GM23338 (cell line): ENCODE measurements around the gene ARHGAP28. TPM values are rescaled to one million over a fixed set of nuclear protein-coding genes. Genes with fewer than 3 reads are reported as not detected.

Experiments used
- ATAC-seq: fragments of 200-7000 bp; cut with Tn5 transposase; 3 replicates; pipeline ENCODE4 v1.9.1; 2020
- DNase-seq: peaks from one replicate; pipeline ENCODE4 v3.0.0-alpha.2; 2015; ENCODE audit warnings: low spot score
- H2AFZ ChIP-seq: fragments of 200-600 bp; sonication (generic); 2 replicates; pipeline ENCODE4 v1.8.0; 2016; ENCODE audit warnings: antibody characterized with exemption, mild to moderate bottlenecking, moderate library complexity
- H3F3A ChIP-seq: fragments of 200-600 bp; sonication (generic); replicated peaks from 2 replicates; pipeline ENCODE4 v1.8.0; 2017; ENCODE audit warnings: antibody characterized with exemption, mixed run types, low read depth
- H3K27ac ChIP-seq: fragments of 200-600 bp; sonication (generic); 2 replicates; pipeline ENCODE4 v1.6.1; 2016; ENCODE audit warnings: low read depth
- H3K27me3 ChIP-seq: fragments of 200-600 bp; sonication (generic); 2 replicates; pipeline ENCODE4 v1.8.0; 2016; ENCODE audit warnings: mild to moderate bottlenecking, mixed run types, moderate library complexity; ENCODE audit not compliant: insufficient read depth
- H3K36me3 ChIP-seq: fragments of 200-600 bp; sonication (generic); 2 replicates; pipeline ENCODE4 v1.8.0; 2016; ENCODE audit warnings: mild to moderate bottlenecking; ENCODE audit not compliant: insufficient read depth
- H3K4me1 ChIP-seq: fragments of 200-600 bp; sonication (generic); 2 replicates; pipeline ENCODE4 v1.8.0; 2016; ENCODE audit warnings: mild to moderate bottlenecking, moderate library complexity; ENCODE audit not compliant: insufficient read depth
- H3K4me2 ChIP-seq: fragments of 200-600 bp; sonication (generic); 2 replicates; pipeline ENCODE4 v1.7.1; 2017; ENCODE audit warnings: mixed run types
- H3K4me3 ChIP-seq: fragments of 200-600 bp; sonication (generic); 2 replicates; pipeline ENCODE4 v1.6.1; 2016; ENCODE audit warnings: mixed run types
- H3K79me2 ChIP-seq: fragments of 200-600 bp; sonication (generic); replicated peaks from 2 replicates; pipeline ENCODE4 v1.8.0; 2017; ENCODE audit warnings: mild to moderate bottlenecking; ENCODE audit not compliant: insufficient read depth
- H3K9me2 ChIP-seq: fragments of 200-600 bp; sonication (generic); 2 replicates; pipeline ENCODE4 v1.8.0; 2017; ENCODE audit not compliant: insufficient read depth
- H4K20me1 ChIP-seq: fragments of 200-600 bp; sonication (generic); replicated peaks from 2 replicates; pipeline ENCODE4 v1.8.0; 2017; ENCODE audit warnings: mild to moderate bottlenecking; ENCODE audit not compliant: insufficient read depth
- H3K27ac Mint-ChIP-seq: 2 replicates; pipeline ENCODE4 v1.8.0; 2020; ENCODE audit warnings: inconsistent platforms, mild to moderate bottlenecking, moderate library complexity, mixed read lengths
- H3K27me3 Mint-ChIP-seq: 3 replicates; pipeline ENCODE4 v1.8.0; 2022; ENCODE audit warnings: low read depth, mild to moderate bottlenecking, moderate library complexity, mixed read lengths, inconsistent platforms; ENCODE audit not compliant: insufficient read depth, poor library complexity
- H3K36me3 Mint-ChIP-seq: 3 replicates; pipeline ENCODE4 v1.8.0; 2021; ENCODE audit warnings: low read depth, mild to moderate bottlenecking, inconsistent platforms, moderate library complexity, mixed read lengths
- H3K4me1 Mint-ChIP-seq: 3 replicates; pipeline ENCODE4 v1.8.0; 2020; ENCODE audit warnings: mild to moderate bottlenecking, inconsistent platforms, mixed read lengths
- H3K4me3 Mint-ChIP-seq: 3 replicates; pipeline ENCODE4 v1.8.0; 2021; ENCODE audit warnings: moderate library complexity, mild to moderate bottlenecking, inconsistent platforms, mixed read lengths
- H3K9me3 Mint-ChIP-seq: 3 replicates; pipeline ENCODE4 v1.8.0; 2020; ENCODE audit warnings: moderate library complexity, mild to moderate bottlenecking, inconsistent platforms, mixed read lengths
- CREB1 ChIP-seq: fragments of 250-450 bp; sonication (Bioruptor Pico); IDR thresholded peaks from 2 replicates; pipeline ENCODE4 v1.5.0; 2020; ENCODE audit warnings: low read depth, mild to moderate bottlenecking, moderate library complexity
- EZH2 ChIP-seq: fragments of 200-600 bp; sonication (generic); IDR thresholded peaks from one replicate; pipeline ENCODE4 v1.8.0; 2017; ENCODE audit warnings: antibody characterized with exemption, mild to moderate bottlenecking, low read depth; ENCODE audit not compliant: unreplicated experiment
- EZH2phosphoT487 ChIP-seq: fragments of 200-600 bp; sonication (generic); IDR thresholded peaks from one replicate; pipeline ENCODE4 v1.8.1; 2018; ENCODE audit warnings: antibody characterized with exemption; ENCODE audit not compliant: unreplicated experiment
- JUNB ChIP-seq: IDR thresholded peaks from one replicate; pipeline ENCODE4 v1.6.1; 2016; ENCODE audit warnings: antibody characterized with exemption; ENCODE audit not compliant: unreplicated experiment
- NANOG ChIP-seq: IDR thresholded peaks from 2 replicates; pipeline ENCODE4 v1.6.1; 2016; ENCODE audit warnings: antibody characterized with exemption, borderline replicate concordance
- POLR2AphosphoS5 ChIP-seq: IDR thresholded peaks from 2 replicates; pipeline ENCODE4 v1.6.1; 2016; ENCODE audit warnings: antibody characterized with exemption, low read depth
- STAT1 ChIP-seq: IDR thresholded peaks from one replicate; pipeline ENCODE4 v1.6.1; 2016; ENCODE audit warnings: antibody characterized with exemption; ENCODE audit not compliant: unreplicated experiment
- ZNF114 ChIP-seq: fragments of 250-450 bp; sonication (Bioruptor Pico); IDR thresholded peaks from 2 replicates; pipeline ENCODE4 v1.5.0; 2020; ENCODE audit warnings: mild to moderate bottlenecking, moderate library complexity
- ZNF331 ChIP-seq: fragments of 250-450 bp; sonication (Bioruptor Pico); IDR thresholded peaks from 2 replicates; pipeline ENCODE4 v1.5.0; 2020; ENCODE audit warnings: low read depth, mild to moderate bottlenecking, moderate library complexity
- polyA plus RNA-seq: library from polyadenylated mRNA; unstranded; fragments of >200 nt; fragmentation: Nextera tagmentation; extraction: Ambion mirVana; gene quantifications from 2 replicates; pipeline ENCODE4 v1.2.1, GENCODE V29; 2016
- total RNA-seq: library from RNA; depleted of rRNA; stranded (reverse); fragments of >200 nt; shearing (Covaris generic); gene quantifications from 2 replicates; pipeline ENCODE4 v1.2.3, GENCODE V29; 2014
- TF ChIP-seq, protein P1 (sequence below), 2 experiments: fragments of 200-600 bp in 1 of 2; sonication (generic) in 1 of 2; conservative IDR thresholded peaks; 2 replicates each; pipeline versions ENCODE4 v1.5.1 to v1.6.1; 2016 to 2017; ENCODE audit warnings: antibody characterized with exemption in 2 of 2, low read depth in 2 of 2, mild to moderate bottlenecking in 2 of 2, moderate library complexity in 1 of 2
- TF ChIP-seq, protein P2 (sequence below): IDR thresholded peaks from 2 replicates; pipeline ENCODE4 v1.6.1; 2016; ENCODE audit warnings: antibody characterized with exemption
- TF ChIP-seq, protein P3 (sequence below): IDR thresholded peaks from one replicate; pipeline ENCODE4 v1.6.1; 2018; ENCODE audit warnings: antibody characterized with exemption; ENCODE audit not compliant: unreplicated experiment
- TF ChIP-seq, protein P4 (sequence below): fragments of 250-450 bp; sonication (Bioruptor Pico); IDR thresholded peaks from 2 replicates; pipeline ENCODE4 v1.5.0; 2020; ENCODE audit warnings: mild to moderate bottlenecking, moderate library complexity

ARHGAP28 gene
- total and polyA plus RNA-seq, 2 experiments from 2014 or later = 2.8 to 9.6 TPM

DNA sequence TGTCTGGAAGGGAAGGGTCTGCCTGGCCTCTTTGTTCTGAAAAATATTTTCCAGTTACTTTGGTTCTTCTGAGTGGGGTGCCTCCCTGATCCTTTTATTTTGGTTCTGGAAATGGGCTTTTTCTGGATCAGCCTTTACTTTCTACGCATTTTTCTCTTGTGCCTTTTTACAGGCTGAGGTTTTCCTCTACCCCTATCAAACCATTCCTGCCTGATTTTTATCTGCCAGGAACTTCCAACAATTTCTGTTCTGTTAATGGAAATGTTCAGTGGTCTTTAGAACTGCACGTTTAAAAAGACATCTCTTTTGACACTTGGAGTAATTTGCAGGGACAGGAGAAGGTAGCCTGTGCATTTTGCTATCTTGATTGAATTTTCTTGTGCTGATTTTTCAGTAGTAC lies 113.8 kb downstream of the ARHGAP28 start:
- no peak overlapping the region for H2AFZ ChIP-seq
- H3K27me3 ChIP-seq = no peaks in the 10 kb centered on the region
- peaks cover 17% of the 10 kb centered on the region for H3K4me1 ChIP-seq
- no peaks in the 10 kb centered on the region for H4K20me1 ChIP-seq
- Mint-ChIP-seq H3K36me3 (no peaks in the 10 kb centered on the region), H3K4me3 (no peak overlapping the region), H3K27ac (no peak overlapping the region), H3K9me3 (no peaks in the 10 kb centered on the region), H3K27me3 (peaks cover 1% of the 10 kb centered on the region), H3K4me1 (peaks cover 8% of the 10 kb centered on the region)
- TF ChIP-seq NANOG (no peak), ZNF114 (CRISPR knock-in tag) (no peak), JUNB (no peak), EZH2phosphoT487 (no peak), POLR2AphosphoS5 (no peak), CREB1 (CRISPR knock-in tag) (no peak), ZNF331 (CRISPR knock-in tag) (no peak), STAT1 (no peak), EZH2 (no peak)
- TF ChIP-seq, protein P1, sequence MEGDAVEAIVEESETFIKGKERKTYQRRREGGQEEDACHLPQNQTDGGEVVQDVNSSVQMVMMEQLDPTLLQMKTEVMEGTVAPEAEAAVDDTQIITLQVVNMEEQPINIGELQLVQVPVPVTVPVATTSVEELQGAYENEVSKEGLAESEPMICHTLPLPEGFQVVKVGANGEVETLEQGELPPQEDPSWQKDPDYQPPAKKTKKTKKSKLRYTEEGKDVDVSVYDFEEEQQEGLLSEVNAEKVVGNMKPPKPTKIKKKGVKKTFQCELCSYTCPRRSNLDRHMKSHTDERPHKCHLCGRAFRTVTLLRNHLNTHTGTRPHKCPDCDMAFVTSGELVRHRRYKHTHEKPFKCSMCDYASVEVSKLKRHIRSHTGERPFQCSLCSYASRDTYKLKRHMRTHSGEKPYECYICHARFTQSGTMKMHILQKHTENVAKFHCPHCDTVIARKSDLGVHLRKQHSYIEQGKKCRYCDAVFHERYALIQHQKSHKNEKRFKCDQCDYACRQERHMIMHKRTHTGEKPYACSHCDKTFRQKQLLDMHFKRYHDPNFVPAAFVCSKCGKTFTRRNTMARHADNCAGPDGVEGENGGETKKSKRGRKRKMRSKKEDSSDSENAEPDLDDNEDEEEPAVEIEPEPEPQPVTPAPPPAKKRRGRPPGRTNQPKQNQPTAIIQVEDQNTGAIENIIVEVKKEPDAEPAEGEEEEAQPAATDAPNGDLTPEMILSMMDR (conservative IDR thresholded peaks at IDR 0.05; ENCODE audit: low read depth in 2 of 2) = no peak
- TF ChIP-seq, protein P2, sequence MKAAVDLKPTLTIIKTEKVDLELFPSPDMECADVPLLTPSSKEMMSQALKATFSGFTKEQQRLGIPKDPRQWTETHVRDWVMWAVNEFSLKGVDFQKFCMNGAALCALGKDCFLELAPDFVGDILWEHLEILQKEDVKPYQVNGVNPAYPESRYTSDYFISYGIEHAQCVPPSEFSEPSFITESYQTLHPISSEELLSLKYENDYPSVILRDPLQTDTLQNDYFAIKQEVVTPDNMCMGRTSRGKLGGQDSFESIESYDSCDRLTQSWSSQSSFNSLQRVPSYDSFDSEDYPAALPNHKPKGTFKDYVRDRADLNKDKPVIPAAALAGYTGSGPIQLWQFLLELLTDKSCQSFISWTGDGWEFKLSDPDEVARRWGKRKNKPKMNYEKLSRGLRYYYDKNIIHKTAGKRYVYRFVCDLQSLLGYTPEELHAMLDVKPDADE = no peak
- TF ChIP-seq, protein P3, sequence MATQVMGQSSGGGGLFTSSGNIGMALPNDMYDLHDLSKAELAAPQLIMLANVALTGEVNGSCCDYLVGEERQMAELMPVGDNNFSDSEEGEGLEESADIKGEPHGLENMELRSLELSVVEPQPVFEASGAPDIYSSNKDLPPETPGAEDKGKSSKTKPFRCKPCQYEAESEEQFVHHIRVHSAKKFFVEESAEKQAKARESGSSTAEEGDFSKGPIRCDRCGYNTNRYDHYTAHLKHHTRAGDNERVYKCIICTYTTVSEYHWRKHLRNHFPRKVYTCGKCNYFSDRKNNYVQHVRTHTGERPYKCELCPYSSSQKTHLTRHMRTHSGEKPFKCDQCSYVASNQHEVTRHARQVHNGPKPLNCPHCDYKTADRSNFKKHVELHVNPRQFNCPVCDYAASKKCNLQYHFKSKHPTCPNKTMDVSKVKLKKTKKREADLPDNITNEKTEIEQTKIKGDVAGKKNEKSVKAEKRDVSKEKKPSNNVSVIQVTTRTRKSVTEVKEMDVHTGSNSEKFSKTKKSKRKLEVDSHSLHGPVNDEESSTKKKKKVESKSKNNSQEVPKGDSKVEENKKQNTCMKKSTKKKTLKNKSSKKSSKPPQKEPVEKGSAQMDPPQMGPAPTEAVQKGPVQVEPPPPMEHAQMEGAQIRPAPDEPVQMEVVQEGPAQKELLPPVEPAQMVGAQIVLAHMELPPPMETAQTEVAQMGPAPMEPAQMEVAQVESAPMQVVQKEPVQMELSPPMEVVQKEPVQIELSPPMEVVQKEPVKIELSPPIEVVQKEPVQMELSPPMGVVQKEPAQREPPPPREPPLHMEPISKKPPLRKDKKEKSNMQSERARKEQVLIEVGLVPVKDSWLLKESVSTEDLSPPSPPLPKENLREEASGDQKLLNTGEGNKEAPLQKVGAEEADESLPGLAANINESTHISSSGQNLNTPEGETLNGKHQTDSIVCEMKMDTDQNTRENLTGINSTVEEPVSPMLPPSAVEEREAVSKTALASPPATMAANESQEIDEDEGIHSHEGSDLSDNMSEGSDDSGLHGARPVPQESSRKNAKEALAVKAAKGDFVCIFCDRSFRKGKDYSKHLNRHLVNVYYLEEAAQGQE = no peak
- TF ChIP-seq, protein P4, sequence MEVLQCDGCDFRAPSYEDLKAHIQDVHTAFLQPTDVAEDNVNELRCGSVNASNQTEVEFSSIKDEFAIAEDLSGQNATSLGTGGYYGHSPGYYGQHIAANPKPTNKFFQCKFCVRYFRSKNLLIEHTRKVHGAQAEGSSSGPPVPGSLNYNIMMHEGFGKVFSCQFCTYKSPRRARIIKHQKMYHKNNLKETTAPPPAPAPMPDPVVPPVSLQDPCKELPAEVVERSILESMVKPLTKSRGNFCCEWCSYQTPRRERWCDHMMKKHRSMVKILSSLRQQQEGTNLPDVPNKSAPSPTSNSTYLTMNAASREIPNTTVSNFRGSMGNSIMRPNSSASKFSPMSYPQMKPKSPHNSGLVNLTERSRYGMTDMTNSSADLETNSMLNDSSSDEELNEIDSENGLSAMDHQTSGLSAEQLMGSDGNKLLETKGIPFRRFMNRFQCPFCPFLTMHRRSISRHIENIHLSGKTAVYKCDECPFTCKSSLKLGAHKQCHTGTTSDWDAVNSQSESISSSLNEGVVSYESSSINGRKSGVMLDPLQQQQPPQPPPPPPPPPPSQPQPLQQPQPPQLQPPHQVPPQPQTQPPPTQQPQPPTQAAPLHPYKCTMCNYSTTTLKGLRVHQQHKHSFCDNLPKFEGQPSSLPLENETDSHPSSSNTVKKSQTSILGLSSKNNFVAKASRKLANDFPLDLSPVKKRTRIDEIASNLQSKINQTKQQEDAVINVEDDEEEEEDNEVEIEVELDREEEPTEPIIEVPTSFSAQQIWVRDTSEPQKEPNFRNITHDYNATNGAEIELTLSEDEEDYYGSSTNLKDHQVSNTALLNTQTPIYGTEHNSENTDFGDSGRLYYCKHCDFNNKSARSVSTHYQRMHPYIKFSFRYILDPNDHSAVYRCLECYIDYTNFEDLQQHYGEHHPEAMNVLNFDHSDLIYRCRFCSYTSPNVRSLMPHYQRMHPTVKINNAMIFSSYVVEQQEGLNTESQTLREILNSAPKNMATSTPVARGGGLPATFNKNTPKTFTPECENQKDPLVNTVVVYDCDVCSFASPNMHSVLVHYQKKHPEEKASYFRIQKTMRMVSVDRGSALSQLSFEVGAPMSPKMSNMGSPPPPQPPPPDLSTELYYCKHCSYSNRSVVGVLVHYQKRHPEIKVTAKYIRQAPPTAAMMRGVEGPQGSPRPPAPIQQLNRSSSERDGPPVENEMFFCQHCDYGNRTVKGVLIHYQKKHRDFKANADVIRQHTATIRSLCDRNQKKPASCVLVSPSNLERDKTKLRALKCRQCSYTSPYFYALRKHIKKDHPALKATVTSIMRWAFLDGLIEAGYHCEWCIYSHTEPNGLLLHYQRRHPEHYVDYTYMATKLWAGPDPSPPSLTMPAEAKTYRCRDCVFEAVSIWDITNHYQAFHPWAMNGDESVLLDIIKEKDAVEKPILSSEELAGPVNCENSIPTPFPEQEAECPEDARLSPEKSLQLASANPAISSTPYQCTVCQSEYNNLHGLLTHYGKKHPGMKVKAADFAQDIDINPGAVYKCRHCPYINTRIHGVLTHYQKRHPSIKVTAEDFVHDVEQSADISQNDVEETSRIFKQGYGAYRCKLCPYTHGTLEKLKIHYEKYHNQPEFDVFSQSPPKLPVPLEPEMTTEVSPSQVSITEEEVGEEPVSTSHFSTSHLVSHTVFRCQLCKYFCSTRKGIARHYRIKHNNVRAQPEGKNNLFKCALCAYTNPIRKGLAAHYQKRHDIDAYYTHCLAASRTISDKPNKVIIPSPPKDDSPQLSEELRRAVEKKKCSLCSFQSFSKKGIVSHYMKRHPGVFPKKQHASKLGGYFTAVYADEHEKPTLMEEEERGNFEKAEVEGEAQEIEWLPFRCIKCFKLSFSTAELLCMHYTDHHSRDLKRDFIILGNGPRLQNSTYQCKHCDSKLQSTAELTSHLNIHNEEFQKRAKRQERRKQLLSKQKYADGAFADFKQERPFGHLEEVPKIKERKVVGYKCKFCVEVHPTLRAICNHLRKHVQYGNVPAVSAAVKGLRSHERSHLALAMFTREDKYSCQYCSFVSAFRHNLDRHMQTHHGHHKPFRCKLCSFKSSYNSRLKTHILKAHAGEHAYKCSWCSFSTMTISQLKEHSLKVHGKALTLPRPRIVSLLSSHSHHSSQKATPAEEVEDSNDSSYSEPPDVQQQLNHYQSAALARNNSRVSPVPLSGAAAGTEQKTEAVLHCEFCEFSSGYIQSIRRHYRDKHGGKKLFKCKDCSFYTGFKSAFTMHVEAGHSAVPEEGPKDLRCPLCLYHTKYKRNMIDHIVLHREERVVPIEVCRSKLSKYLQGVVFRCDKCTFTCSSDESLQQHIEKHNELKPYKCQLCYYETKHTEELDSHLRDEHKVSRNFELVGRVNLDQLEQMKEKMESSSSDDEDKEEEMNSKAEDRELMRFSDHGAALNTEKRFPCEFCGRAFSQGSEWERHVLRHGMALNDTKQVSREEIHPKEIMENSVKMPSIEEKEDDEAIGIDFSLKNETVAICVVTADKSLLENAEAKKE (CRISPR knock-in tag) = no peak
- no peak for ATAC-seq
- H3K27ac ChIP-seq = no peak overlapping the region
- no peaks in the 10 kb centered on the region for H3K36me3 ChIP-seq
- no peak overlapping the region for H3K4me2 ChIP-seq
- 0 out of 2 replicates have a peak, but pooled peaks cover 2% of the 10 kb centered on the region for H3K9me2 ChIP-seq
- H3F3A ChIP-seq = no peaks in the 10 kb centered on the region
- no peaks in the 10 kb centered on the region for H3K79me2 ChIP-seq
- DNase-seq = no peak
- H3K4me3 ChIP-seq = no peak overlapping the region
